Activated naive CD4-positive, alpha-beta T cell treated with anti-CD3 and anti-CD28 coated beads, Interleukin-2, amount 50 U/mL, for 72 hours (primary cell): ENCODE data around the gene ABHD3. TPM values are rescaled to one million over a fixed set of nuclear protein-coding genes. Genes with fewer than 3 reads are reported as not detected.
A peak's percentile ranks its signal among the peaks of the same experiment; 100 is the strongest.
"Not testable (repeated sequence)": the region's sequence is repeated elsewhere in the genome, so short reads cannot be mapped to it uniquely, and the experiment has no call there.

Experiments
- ATAC-seq, 2 donors: fragments of 150-1000 bp; cut with Tn5 transposase; 2 replicates each; pipeline ENCODE4 v1.10.0; 2021; ENCODE audit warnings: mild to moderate bottlenecking in 2 of 2, moderate library complexity in 2 of 2
- DNase-seq, 2 donors: peaks; one replicate each; pipeline ENCODE4 v3.0.0; 2021 to 2022; ENCODE audit warnings: low spot score in 2 of 2
- H3K27ac Mint-ChIP-seq, 2 donors: one replicate each; pipeline ENCODE4 v1.8.0; 2022; ENCODE audit warnings: mild to moderate bottlenecking in 2 of 2, mixed read lengths in 2 of 2
- H3K36me3 Mint-ChIP-seq, 2 donors: one replicate each; pipeline ENCODE4 v1.8.0; 2022; ENCODE audit warnings: mixed read lengths in 2 of 2
- H3K9me3 Mint-ChIP-seq, 2 donors: one replicate each; pipeline ENCODE4 v1.8.0; 2022; ENCODE audit warnings: mixed read lengths in 2 of 2
- total RNA-seq, 2 donors: library from RNA; stranded (reverse); gene quantifications; one replicate each; pipeline ENCODE4 v1.2.3, GENCODE V29; 2022

Gene ABHD3
- total RNA-seq, 2 donors from 2014 or later = 19.9 to 39.7 TPM

DNA sequence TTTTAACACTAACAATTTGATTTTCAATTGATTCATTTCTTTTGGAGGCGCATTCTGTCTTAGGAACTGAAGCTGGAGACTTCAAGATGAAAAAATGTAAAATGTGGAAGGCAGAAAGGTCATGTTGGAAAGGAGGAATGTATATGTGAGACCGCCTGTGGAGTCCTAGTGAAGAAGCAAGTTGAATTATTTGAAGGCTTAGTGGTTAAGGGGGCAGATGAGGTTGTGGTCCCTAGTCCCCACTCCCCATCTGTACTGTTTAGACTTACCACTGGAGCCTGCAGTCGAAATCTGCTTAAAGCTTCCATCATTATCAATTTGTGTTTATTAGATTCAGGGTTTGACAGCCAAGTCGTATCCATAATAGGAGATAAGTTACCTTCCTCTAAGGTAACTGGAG, 20.6 kb upstream of the ABHD3 start:
- H3K27ac Mint-ChIP-seq = no peak overlapping the region
- DNase-seq (no peak), ATAC-seq (no peak)

DNA sequence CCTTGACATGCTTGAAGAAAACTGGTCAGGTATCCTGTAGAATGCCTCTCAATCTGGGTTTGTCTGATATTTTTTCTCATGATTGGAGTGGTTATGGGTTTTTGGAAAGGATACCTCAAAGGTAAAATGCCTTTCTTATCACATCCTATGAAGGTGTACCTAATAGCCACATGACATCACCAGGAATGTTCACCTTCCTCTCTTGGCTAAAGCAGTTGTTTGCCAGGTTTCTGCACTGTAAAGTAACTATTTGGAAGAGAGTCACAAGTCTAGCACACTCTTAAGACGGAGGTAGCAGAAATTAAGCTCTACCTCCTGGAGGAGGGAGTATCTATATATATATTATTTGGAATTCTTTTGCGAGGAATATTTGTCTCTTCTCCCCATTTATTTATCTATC, 18.1 kb upstream of the ABHD3 start:
- ATAC-seq (no peak), DNase-seq (no peak)
- Mint-ChIP-seq H3K9me3 (peaks cover under 1 to 2% of the 10 kb centered on the region in 2 donors), H3K36me3 (no peaks in the 10 kb centered on the region), H3K27ac (no peak overlapping the region)

More for the DNA sequence above, 20.6 kb upstream of the ABHD3 start:
- H3K36me3 Mint-ChIP-seq = no peaks in the 10 kb centered on the region
- no peaks in the 10 kb centered on the region for H3K9me3 Mint-ChIP-seq

DNA sequence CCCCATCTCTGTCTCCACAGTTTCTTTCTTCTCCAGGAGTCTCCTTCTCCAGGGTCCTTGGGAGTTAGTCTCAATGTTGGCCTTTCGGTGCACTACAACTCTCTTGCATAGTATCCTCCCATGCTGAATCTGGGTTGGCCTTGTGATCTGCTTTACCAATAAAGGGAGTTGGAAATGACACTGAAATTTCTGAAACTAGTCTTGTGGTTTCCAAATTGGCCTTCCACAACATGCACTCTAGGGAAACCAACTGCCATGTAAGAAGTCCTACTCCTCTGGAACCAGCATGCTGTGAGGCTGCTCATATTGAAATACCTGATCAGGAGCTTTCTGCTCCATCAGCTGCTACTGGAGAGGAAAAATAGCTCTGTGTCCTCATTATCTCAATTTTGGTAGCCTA, 9.9 kb upstream of the ABHD3 start:
- DNase-seq = no peak
- peak in 1 of 2 donors; percentile 73 for ATAC-seq
- Mint-ChIP-seq H3K9me3 (peaks cover 15 to 24% of the 10 kb centered on the region in 2 donors), H3K27ac (peak overlapping the region in 1 of 2 donors; percentile 46), H3K36me3 (peaks cover 15 to 17% of the 10 kb centered on the region in 2 donors)

DNA sequence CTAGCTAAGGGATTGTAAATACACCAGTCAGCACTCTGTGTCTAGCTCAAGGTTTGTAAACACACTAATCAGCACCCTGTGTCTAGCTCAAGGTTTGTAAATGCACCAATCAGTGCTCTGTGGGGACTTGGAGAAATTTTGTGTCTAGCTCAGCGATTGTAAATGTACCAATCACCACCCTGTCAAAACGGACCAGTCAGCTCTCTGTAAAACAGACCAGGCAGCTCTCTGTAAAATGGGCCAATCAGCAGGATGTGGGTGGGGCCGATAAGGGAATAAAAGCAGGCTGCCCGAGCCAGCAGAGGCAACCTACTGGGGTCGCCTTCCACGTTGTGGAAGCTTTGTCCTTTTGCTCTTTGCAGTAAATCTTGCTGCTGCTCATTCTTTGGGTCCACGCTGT, 2.6 kb upstream of the ABHD3 start:
- DNase-seq, ATAC-seq, H3K27ac Mint-ChIP-seq, H3K9me3 Mint-ChIP-seq: not testable (repeated sequence)
- H3K36me3 Mint-ChIP-seq = peaks cover 12 to 21% of the 10 kb centered on the region in 2 donors

DNA sequence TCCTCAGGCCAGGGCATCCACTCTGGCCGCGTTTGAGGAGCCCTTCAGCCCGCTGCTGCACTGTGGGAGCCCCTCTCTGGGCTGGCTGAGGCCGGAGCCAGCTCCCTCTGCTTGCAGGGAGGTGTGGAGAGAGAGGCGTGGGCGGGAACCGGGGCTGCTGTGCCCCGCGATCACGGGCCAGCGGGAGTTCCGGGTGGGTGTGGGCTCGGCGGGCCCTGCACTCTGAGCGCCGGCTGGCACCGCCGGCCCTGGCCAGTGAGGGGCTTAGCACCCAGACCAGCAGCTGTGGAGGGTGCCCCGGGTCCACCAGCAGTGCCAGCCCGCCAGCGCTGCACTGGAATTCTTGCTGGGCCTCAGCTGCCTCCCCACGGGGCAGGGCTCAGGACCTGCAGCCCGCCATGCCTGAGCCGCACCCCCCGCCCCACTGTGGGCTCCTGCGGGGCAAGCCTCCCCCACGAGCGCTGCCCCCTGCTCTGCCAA, 1.9 kb upstream of the ABHD3 start:
- H3K27ac Mint-ChIP-seq = no peak overlapping the region
- ATAC-seq (no peak), DNase-seq (no peak)
- H3K9me3 Mint-ChIP-seq = no peaks in the 10 kb centered on the region
- H3K36me3 Mint-ChIP-seq = peaks cover 12 to 21% of the 10 kb centered on the region in 2 donors

- Mint-ChIP-seq H3K9me3 (no peaks in the 10 kb centered on the region), H3K27ac (peak overlapping the region; percentile 91 to 93), H3K36me3 (peaks cover 12 to 21% of the 10 kb centered on the region in 2 donors)
- ATAC-seq (peak in 1 of 2 donors; percentile 46), DNase-seq (peak in 1 of 2 donors; percentile 19)
Observed at GRCh38 chr18:21703241-21703820, 1.2 kb downstream of the ABHD3 start.

GRCh38 chr18:21702602-21703001, 2.0 kb downstream of the ABHD3 start:
- DNase-seq = no peak
- Mint-ChIP-seq H3K9me3 (no peaks in the 10 kb centered on the region), H3K36me3 (peaks cover 12 to 25% of the 10 kb centered on the region in 2 donors), H3K27ac (peak overlapping the region in 1 of 2 donors; percentile 91)
- no peak for ATAC-seq

DNA sequence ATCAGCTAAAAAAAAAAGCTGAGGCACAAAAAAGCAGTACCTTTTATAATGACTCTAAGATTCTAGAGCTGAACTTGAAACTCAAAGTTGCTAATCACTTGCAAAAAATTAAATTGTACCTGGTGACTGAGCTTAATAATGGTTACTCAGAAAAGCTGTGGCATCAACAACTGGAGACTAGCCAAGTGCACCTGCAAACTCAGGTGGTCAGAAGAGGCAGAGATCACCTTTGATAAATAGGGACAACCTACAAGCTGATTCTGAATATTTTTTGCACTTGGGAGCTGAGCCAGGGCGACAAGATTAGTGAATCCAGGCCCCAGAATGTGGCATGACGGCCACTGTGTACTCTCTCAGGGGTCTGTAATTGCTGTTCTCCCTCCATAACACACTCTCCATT, 3.0 kb downstream of the ABHD3 start:
- Mint-ChIP-seq H3K27ac (no peak overlapping the region), H3K36me3 (peaks cover 6 to 21% of the 10 kb centered on the region in 2 donors), H3K9me3 (no peaks in the 10 kb centered on the region)
- DNase-seq (no peak), ATAC-seq (no peak)

GRCh38 chr18:21700528-21701075, 4.0 kb downstream of the ABHD3 start:
- H3K27ac Mint-ChIP-seq = no peak overlapping the region

DNA sequence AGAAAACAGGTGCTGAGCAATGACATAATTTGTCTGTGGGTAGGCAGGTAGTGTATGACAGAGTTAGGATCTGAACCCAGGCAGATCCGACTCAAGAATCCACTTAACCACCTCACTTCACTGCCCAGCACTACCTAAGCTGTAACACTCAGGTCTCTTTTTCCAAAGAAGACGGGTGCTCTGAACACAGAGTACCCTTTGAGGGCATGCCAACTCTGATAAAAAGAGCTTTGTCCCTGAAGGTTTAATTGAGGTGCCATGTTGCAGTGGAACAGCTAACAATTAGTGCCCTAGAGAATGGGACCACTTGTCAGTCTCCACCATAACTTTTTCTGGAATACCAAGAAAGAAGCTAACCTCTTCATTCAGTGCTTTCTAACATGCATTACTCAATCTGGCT, 11.3 kb downstream of the ABHD3 start:
- DNase-seq (no peak), ATAC-seq (no peak)
- H3K9me3 Mint-ChIP-seq = peaks cover 4 to 10% of the 10 kb centered on the region in 2 donors
- no peak overlapping the region for H3K27ac Mint-ChIP-seq
- peaks cover 38 to 43% of the 10 kb centered on the region in 2 donors for H3K36me3 Mint-ChIP-seq

More at GRCh38 chr18:21700528-21701075, 4.0 kb downstream of the ABHD3 start:
- no peak for ATAC-seq
- DNase-seq = no peak
- Mint-ChIP-seq H3K9me3 (no peaks in the 10 kb centered on the region), H3K36me3 (peaks cover 6 to 21% of the 10 kb centered on the region in 2 donors)

DNA sequence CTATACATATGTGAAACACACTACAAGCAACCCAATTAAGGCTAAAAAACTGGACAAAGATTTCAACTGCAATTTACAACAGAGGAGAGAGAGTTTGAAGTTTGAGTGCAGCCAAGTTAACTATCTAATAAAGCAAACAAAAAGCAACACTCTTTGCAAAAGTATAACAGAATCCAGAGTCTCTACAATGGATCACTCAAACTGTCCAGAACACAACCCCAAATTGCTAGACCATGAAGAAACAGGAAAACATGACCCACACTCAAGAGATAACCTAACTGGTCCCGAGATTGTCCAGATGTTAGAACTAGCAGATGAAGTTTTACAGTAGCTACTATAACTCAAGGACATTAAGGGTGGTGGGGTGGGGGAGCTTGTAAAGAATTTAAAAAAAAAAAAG, 14.8 kb downstream of the ABHD3 start:
- Mint-ChIP-seq H3K9me3 (peaks cover 4 to 10% of the 10 kb centered on the region in 2 donors), H3K27ac (no peak overlapping the region), H3K36me3 (peaks cover 29 to 41% of the 10 kb centered on the region in 2 donors)
- ATAC-seq (no peak), DNase-seq (no peak)

GRCh38 chr18:21686282-21687105, 18.1 kb downstream of the ABHD3 start:
- ATAC-seq = no peak
- no peak overlapping the region for H3K27ac Mint-ChIP-seq
- peaks cover 4 to 7% of the 10 kb centered on the region in 2 donors for H3K9me3 Mint-ChIP-seq
- peaks cover 14 to 36% of the 10 kb centered on the region in 2 donors for H3K36me3 Mint-ChIP-seq
- DNase-seq = no peak

- Mint-ChIP-seq H3K36me3 (peaks cover 14 to 27% of the 10 kb centered on the region in 2 donors), H3K27ac (peak overlapping the region in 1 of 2 donors; percentile 75)
Observed at GRCh38 chr18:21685556-21685981, 19.0 kb downstream of the ABHD3 start.

DNA sequence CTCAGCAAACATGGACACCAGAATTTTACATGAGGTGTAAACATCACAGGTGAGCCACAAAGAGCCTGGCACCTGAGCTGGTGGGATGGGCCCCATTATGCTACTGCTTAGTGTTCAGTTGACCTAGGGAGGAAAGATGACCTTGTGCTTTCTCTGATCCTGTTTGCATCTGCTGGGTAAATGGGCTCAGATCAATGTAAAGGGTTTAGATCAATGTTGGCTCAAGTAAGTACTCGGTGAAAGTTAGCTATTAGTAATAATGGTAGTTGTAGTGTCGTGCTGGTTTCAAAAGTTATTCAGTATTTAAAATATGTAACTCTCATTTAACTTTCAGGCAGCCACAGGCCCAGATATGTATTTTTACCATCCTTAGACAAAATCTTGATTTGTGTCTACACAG, 19.8 kb downstream of the ABHD3 start:
- Mint-ChIP-seq H3K9me3 (peaks cover 4% of the 10 kb centered on the region in 2 donors), H3K27ac (no peak overlapping the region), H3K36me3 (peaks cover 12 to 19% of the 10 kb centered on the region in 2 donors)
- peak in 1 of 2 donors; percentile 42 for ATAC-seq
- no peak for DNase-seq

More at GRCh38 chr18:21685556-21685981, 19.0 kb downstream of the ABHD3 start:
- not testable (repeated sequence) for DNase-seq, ATAC-seq, H3K9me3 Mint-ChIP-seq

- peak; percentile 81 to 92 for ATAC-seq
- H3K9me3 Mint-ChIP-seq = no peaks in the 10 kb centered on the region
- no peak overlapping the region for H3K27ac Mint-ChIP-seq
- peaks cover 0 to 5% of the 10 kb centered on the region in 2 donors for H3K36me3 Mint-ChIP-seq
- DNase-seq = peak in 1 of 2 donors; percentile 16
Observed at GRCh38 chr18:21682371-21683051, 22.1 kb downstream of the ABHD3 start.

DNA sequence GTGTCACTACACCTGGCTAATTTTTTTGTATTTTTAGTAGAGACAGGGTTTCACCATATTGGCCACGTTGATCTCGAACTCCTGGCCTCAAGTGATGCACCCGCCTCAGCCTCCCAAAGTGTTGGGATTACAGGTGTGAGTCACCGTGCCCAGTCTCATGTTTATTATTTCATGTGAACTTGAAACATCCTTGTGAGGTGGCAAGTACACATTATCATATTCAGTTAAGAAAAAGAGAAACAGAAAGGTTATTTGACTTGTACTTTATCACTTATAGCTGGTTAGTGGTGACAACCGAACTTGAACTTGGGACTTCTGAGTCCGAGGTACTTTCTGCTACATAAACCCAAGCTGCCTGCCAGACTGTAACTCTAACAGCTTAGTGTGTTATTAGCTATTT, 24.4 kb downstream of the ABHD3 start:
- no peak for DNase-seq
- no peaks in the 10 kb centered on the region for H3K9me3 Mint-ChIP-seq
- H3K27ac Mint-ChIP-seq = no peak overlapping the region
- no peak for ATAC-seq
- H3K36me3 Mint-ChIP-seq = peaks cover 0 to 5% of the 10 kb centered on the region in 2 donors
